Upper lobe of left lung (tissue), 6 donors: Measurements from ENCODE around the gene PLCB2. TPM values are rescaled to one million over a fixed set of nuclear protein-coding genes. Genes with fewer than 3 reads are reported as not detected.

Experiments used
- ATAC-seq, 2 donors: fragments of 200-7000 bp; cut with Tn5 transposase; one replicate each; pipeline ENCODE4 v1.9.1; 2022; ENCODE audit warnings: mild to moderate bottlenecking in 2 of 2, moderate library complexity in 2 of 2; ENCODE audit not compliant: low FRiP score in 2 of 2
- DNase-seq, 2 donors: peaks; one replicate each; pipeline ENCODE4 v3.0.0-alpha.2; 2019 to 2020
- H3K27ac ChIP-seq, 4 donors: fragments of 200-600 bp; sonication (generic); one replicate each; pipeline ENCODE4 v1.5.1; 2016 to 2019
- H3K27me3 ChIP-seq, 4 donors: fragments of 200-600 bp; sonication (generic); one replicate each; pipeline ENCODE4 v1.5.1; 2017 to 2019
- H3K36me3 ChIP-seq, 4 donors: fragments of 200-600 bp; sonication (generic); one replicate each; pipeline ENCODE4 v1.5.1; 2016 to 2019
- H3K4me1 ChIP-seq, 4 donors: fragments of 200-600 bp; sonication (generic); one replicate each; pipeline ENCODE4 v1.5.1; 2018 to 2019
- H3K4me3 ChIP-seq, 4 donors: fragments of 200-600 bp; sonication (generic); one replicate each; pipeline ENCODE4 v1.5.1; 2017 to 2019; ENCODE audit warnings: mild to moderate bottlenecking in 2 of 4, moderate library complexity in 1 of 4
- H3K9me3 ChIP-seq, 4 donors: fragments of 200-600 bp; sonication (generic); one replicate each; pipeline ENCODE4 v1.5.1; 2018 to 2019
- EP300 ChIP-seq, 4 donors: sonication (generic); formaldehyde crosslinking; IDR thresholded peaks; one replicate each; pipeline ENCODE4 v1.5.1; 2017; ENCODE audit warnings: antibody characterized with exemption in 4 of 4, control low read depth in 2 of 4
- POLR2A ChIP-seq, 4 donors: fragments of 450-650 bp; IDR thresholded peaks; one replicate each; pipeline ENCODE4 v1.5.1; 2016 to 2017; ENCODE audit warnings: antibody characterized with exemption in 4 of 4, mild to moderate bottlenecking in 2 of 4
- POLR2AphosphoS5 ChIP-seq, 2 donors: sonication (generic); formaldehyde crosslinking; IDR thresholded peaks; one replicate each; pipeline ENCODE4 v1.5.1; 2017; ENCODE audit warnings: antibody characterized with exemption in 2 of 2
- WGBS, 2 donors: methylation state at CpG; one replicate each; pipeline ENCODE4 v1.1.5; 2017 to 2018; 5-methylcytosine and 5-hydroxymethylcytosine counted together
- total RNA-seq, 6 donors: library from RNA; depleted of rRNA in 4 of 6; stranded (reverse); fragments of >200 nt in 4 of 6; gene quantifications; one replicate each; pipeline versions ENCODE4 v1.1.0 to v1.2.1, GENCODE V29; 2016 to 2021
- TF ChIP-seq, protein P1 (sequence below), 6 experiments: fragments of 450-650 bp in 4 of 6; fragments of 200-600 bp in 2 of 6; sonication (generic) in 2 of 6; IDR thresholded peaks; one replicate each; pipeline ENCODE4 v1.5.1; 2016 to 2019; ENCODE audit warnings: antibody characterized with exemption in 6 of 6
- donor health status: DM: no; HTN: no; CAD: no; lungs with moderate emphysema.
- donor health status: DM: no; HTN: yes; CAD: no; lungs with severe emphysema.

The PLCB2 gene
- total RNA-seq, 6 donors from 2014 or later = 26.9 to 170 (median 85.7) TPM

DNA sequence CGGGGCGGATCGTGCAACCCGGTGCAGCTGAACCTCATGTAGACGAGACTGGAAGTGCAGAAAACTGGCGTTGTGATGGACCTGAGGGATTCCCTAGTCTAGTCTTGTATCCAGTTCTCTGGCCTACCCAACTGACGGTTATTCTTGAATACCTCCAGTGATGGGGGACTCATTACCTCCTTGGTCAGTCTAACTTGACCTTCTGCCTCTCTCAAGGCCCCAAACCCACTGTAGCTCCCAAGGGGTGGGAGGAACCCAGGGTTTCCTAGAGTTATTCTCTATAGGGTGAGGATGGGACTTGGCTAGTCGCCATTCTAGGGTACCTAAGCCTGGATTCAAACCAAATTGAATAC is 57.5 kb downstream of the PLCB2 start:
- Histone ChIP-seq H3K27me3 (peaks cover 0 to 13% (median 0%) of the 10 kb centered on the region in 4 donors), H3K36me3 (no peaks in the 10 kb centered on the region), H3K9me3 (no peaks in the 10 kb centered on the region), H3K4me3 (no peak overlapping the region), H3K27ac (no peak overlapping the region), H3K4me1 (peaks cover 18 to 30% (median 22%) of the 10 kb centered on the region in 4 donors)
- DNase-seq = no peak
- 91 to 97% methylated on average over 8 of the region's 8 CpGs for WGBS, 2 donors
- no peak for ATAC-seq
- TF ChIP-seq POLR2AphosphoS5 (IDR thresholded peaks at IDR 0.05) = no peak
- TF ChIP-seq, protein P1, sequence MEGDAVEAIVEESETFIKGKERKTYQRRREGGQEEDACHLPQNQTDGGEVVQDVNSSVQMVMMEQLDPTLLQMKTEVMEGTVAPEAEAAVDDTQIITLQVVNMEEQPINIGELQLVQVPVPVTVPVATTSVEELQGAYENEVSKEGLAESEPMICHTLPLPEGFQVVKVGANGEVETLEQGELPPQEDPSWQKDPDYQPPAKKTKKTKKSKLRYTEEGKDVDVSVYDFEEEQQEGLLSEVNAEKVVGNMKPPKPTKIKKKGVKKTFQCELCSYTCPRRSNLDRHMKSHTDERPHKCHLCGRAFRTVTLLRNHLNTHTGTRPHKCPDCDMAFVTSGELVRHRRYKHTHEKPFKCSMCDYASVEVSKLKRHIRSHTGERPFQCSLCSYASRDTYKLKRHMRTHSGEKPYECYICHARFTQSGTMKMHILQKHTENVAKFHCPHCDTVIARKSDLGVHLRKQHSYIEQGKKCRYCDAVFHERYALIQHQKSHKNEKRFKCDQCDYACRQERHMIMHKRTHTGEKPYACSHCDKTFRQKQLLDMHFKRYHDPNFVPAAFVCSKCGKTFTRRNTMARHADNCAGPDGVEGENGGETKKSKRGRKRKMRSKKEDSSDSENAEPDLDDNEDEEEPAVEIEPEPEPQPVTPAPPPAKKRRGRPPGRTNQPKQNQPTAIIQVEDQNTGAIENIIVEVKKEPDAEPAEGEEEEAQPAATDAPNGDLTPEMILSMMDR (IDR thresholded peaks at IDR 0.05) = no peak
- TF ChIP-seq POLR2A (IDR thresholded peaks at IDR 0.05) = no peak
- TF ChIP-seq EP300 (IDR thresholded peaks at IDR 0.05) = no peak

DNA sequence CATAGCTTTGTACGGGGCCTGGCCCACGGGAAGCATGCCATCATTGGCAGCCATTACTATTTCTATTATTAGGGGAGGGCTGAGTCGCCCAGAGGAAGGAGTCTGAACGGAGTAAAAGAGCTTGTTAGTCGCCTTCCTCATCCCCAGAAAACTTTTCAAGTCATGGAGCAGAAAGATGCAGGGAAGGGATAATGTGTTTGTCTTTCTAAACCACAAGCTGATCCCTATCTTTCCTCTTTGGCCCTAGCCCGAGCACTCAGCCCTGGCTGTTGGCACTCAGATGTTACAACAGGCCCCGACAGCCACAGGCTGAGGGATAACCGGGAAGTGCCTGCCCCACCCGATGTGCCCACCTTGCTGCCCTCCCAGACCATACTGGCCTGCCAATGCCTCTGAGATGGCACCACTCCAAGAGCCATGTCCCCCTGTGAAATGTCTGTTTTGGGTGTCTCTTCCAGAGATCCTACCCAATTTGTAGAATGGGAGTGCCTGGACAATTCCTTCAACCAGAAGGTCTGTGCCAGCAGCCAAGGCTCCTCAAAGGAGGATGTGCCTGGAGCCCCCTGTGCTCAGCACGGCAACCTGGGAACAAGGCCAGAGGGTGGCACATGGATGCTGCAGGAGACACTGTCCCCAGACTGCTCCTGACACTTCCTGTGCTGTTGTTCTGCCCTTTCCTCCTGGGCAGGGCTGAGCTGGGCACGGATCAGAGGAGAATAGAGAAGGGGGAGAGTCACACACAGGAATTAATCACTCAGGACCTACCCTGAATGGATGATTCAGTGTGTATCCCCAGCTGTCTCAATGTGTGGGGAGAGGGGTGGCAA is 58.0 kb downstream of the PLCB2 start:
- no peaks in the 10 kb centered on the region for H3K9me3 ChIP-seq
- H3K27me3 ChIP-seq = peaks cover 0 to 13% (median 0%) of the 10 kb centered on the region in 4 donors
- 50 to 56% methylated on average over 11 of the region's 11 CpGs for WGBS, 2 donors
- no peaks in the 10 kb centered on the region for H3K36me3 ChIP-seq
- no peak for TF ChIP-seq EP300 (IDR thresholded peaks at IDR 0.05)
- TF ChIP-seq, protein P1 (IDR thresholded peaks at IDR 0.05) = no peak
- H3K27ac ChIP-seq = no peak overlapping the region
- peaks cover 18 to 31% (median 24%) of the 10 kb centered on the region in 4 donors for H3K4me1 ChIP-seq
- H3K4me3 ChIP-seq = no peak overlapping the region
- DNase-seq (no peak), ATAC-seq (no peak)

DNA sequence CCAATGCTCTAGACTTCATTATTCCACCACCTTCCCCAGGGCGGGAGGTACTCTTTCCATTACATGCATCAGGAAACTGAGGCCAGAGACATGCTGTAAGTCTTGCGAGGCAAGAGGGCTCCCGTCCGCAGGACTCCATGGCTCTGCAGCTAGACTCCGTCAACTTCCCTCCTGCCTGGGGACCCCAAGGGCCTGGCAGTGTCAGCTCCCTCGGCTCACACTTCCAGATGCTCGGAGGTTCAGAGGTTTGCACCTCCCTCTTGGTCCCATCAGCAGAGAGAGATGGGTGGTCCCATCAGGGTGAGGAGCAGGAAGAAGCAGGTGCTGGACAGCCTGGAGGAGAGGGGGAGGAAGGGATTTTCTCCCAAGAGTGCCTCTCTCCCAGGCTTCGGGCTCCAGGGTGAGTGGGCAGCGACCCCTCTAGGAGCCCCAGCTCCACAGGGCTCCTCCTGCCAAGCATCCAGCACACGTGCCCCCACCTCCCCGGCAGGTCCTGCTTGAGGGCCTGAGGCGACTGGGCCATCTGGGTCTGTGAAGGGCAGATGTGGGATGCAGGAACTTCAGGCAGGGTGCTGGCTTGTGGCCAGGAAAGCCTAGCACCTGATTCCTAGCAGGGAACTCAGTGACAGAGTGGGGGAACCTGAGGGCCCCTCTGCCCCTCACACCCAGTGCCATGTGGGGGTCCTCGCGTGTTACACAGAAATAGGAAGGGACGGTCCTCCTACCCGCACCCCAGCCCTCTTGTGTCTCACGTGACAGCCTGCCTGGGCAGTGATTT is 59.5 kb downstream of the PLCB2 start:
- no peak overlapping the region for H3K27ac ChIP-seq
- peaks cover 0 to 11% (median 0%) of the 10 kb centered on the region in 4 donors for H3K27me3 ChIP-seq
- DNase-seq = peak in 1 of 2 donors; percentile 15

DNA sequence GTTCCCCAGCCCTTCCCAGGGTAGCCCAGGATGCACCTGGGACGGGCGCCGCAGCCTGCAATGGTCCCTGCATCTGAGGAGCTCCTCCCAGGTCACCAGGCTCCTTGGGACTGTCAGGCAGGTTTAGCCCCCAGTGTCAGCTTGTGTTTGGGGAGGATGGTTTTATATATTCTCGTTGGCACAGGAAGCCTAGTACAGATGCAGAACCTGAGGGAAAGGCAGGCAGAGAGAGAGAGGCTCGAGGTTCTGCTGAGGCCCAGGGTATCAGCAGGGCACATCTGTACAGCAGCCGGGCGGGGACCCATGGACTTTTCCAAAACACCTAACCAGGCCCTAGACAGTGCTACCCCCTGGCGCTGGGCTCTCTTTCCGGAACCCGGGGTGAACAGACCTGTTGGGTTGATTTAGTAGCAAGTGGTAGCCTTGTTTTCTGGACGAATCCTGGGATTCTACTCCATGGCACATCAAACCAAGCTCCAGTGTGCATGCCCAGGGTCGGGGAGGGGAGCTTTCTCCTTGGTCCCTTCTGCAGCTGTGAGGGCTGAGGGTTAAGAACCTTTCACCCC is 60.2 kb downstream of the PLCB2 start:
- 82 to 87% methylated on average over 12 of the region's 12 CpGs for WGBS, 2 donors
- Histone ChIP-seq H3K27ac (no peak overlapping the region), H3K27me3 (peaks cover 0 to 4% (median 0%) of the 10 kb centered on the region in 4 donors), H3K4me1 (peaks cover 4 to 17% (median 10%) of the 10 kb centered on the region in 4 donors), H3K4me3 (no peak overlapping the region), H3K9me3 (no peaks in the 10 kb centered on the region), H3K36me3 (no peaks in the 10 kb centered on the region)
- DNase-seq (peak in 1 of 2 donors; percentile 16), ATAC-seq (no peak)
- TF ChIP-seq POLR2A (IDR thresholded peaks at IDR 0.05) = no peak
- TF ChIP-seq EP300 (IDR thresholded peaks at IDR 0.05) = no peak
- TF ChIP-seq, protein P1 (IDR thresholded peaks at IDR 0.05) = no peak
- no peak for TF ChIP-seq POLR2AphosphoS5 (IDR thresholded peaks at IDR 0.05)

More for the DNA sequence above, 59.5 kb downstream of the PLCB2 start:
- 91 to 95% methylated on average over 14 to 17 of the region's 17 CpGs for WGBS, 2 donors
- Histone ChIP-seq H3K4me1 (peaks cover 11 to 24% (median 17%) of the 10 kb centered on the region in 4 donors), H3K4me3 (no peak overlapping the region), H3K9me3 (no peaks in the 10 kb centered on the region), H3K36me3 (no peaks in the 10 kb centered on the region)
- TF ChIP-seq POLR2A (IDR thresholded peaks at IDR 0.05) (no peak), POLR2AphosphoS5 (IDR thresholded peaks at IDR 0.05) (no peak), EP300 (IDR thresholded peaks at IDR 0.05) (no peak)
- TF ChIP-seq, protein P1 (IDR thresholded peaks at IDR 0.05) = no peak
- ATAC-seq = no peak
